DND-41 (cell line): ENCODE measurements around the gene SCART1.

Experiments used
- ATAC-seq: fragments of 200-7000 bp; cut with Tn5 transposase; 3 replicates; pipeline ENCODE4 v1.9.1; 2021; ENCODE audit warnings: low read depth; ENCODE audit not compliant: insufficient read depth
- DNase-seq: peaks from one replicate; pipeline ENCODE4 v3.0.0-alpha.2; 2020
- H2AFZ ChIP-seq: 2 replicates; pipeline ENCODE4 v1.6.0; 2012; ENCODE audit warnings: low read depth, low read length
- H3K27ac ChIP-seq: 2 replicates; pipeline ENCODE4 v1.5.1; 2012; ENCODE audit warnings: low read length, inconsistent platforms
- H3K27me3 ChIP-seq: fragments of 200-600 bp; sonication (generic); 2 replicates; pipeline ENCODE4 v1.6.0; 2012; ENCODE audit warnings: low read length, mild to moderate bottlenecking, inconsistent platforms; ENCODE audit not compliant: insufficient read depth, poor library complexity
- H3K36me3 ChIP-seq: 2 replicates; pipeline ENCODE4 v1.5.1; 2012; ENCODE audit warnings: low read length, inconsistent platforms; ENCODE audit not compliant: insufficient read depth
- H3K4me1 ChIP-seq: 2 replicates; pipeline ENCODE4 v1.5.1; 2012; ENCODE audit warnings: mild to moderate bottlenecking, low read length; ENCODE audit not compliant: insufficient read depth
- H3K4me2 ChIP-seq: 2 replicates; pipeline ENCODE4 v1.6.0; 2012; ENCODE audit warnings: mild to moderate bottlenecking, moderate library complexity, low read length, inconsistent platforms; ENCODE audit not compliant: insufficient read depth
- H3K4me3 ChIP-seq, 2 experiments: fragments of 200-600 bp in 1 of 2; shearing (Covaris generic) in 1 of 2; 2 replicates each; pipeline ENCODE4 v1.5.1; 2012 to 2016; ENCODE audit warnings: inconsistent platforms in 2 of 2, low read length in 2 of 2, mild to moderate bottlenecking in 2 of 2, low read depth in 1 of 2, moderate library complexity in 1 of 2
- H3K79me2 ChIP-seq: 2 replicates; pipeline ENCODE4 v1.6.0; 2012; ENCODE audit warnings: low read length, inconsistent platforms; ENCODE audit not compliant: insufficient read depth
- H3K9ac ChIP-seq: 2 replicates; pipeline ENCODE4 v1.6.0; 2012; ENCODE audit warnings: low read depth, mild to moderate bottlenecking, inconsistent platforms, low read length, moderate library complexity
- H3K9me3 ChIP-seq: 2 replicates; pipeline ENCODE4 v1.5.1; 2012; ENCODE audit warnings: low read length, moderate library complexity, mild to moderate bottlenecking, inconsistent platforms; ENCODE audit not compliant: insufficient read depth, severe bottlenecking
- H4K20me1 ChIP-seq: 2 replicates; pipeline ENCODE4 v1.6.0; 2012; ENCODE audit warnings: low read length; ENCODE audit not compliant: insufficient read depth
- EZH2 ChIP-seq: IDR thresholded peaks from 3 replicates; pipeline ENCODE4 v1.6.1; 2012; ENCODE audit warnings: borderline replicate concordance, low read depth, mild to moderate bottlenecking, moderate library complexity, low read length, inconsistent platforms; ENCODE audit not compliant: severe bottlenecking
- TF ChIP-seq, protein P1 (sequence below): IDR thresholded peaks from 2 replicates; pipeline ENCODE4 v1.5.1; 2012; ENCODE audit warnings: borderline replicate concordance, low read length, moderate library complexity, mild to moderate bottlenecking; ENCODE audit not compliant: poor library complexity, severe bottlenecking; ENCODE audit errors: extremely low read depth

SCART1 gene

GRCh38 chr10:133444342-133445267 lies 9.1 kb upstream of the SCART1 start:
- Histone ChIP-seq H4K20me1 (0 out of 2 replicates have a peak, but pooled peaks cover 5% of the 10 kb centered on the region), H3K27me3 (no peaks in the 10 kb centered on the region), H3K36me3 (peaks cover 11% of the 10 kb centered on the region), H3K4me2 (no peak overlapping the region), H3K79me2 (no peaks in the 10 kb centered on the region), H3K4me3 (no peak overlapping the region), H3K9me3 (peaks cover 49% of the 10 kb centered on the region), H3K9ac (no peak overlapping the region), H3K4me1 (no peaks in the 10 kb centered on the region), H2AFZ (no peak overlapping the region), H3K27ac (no peak overlapping the region)
- DNase-seq (no peak), ATAC-seq (no peak)
- TF ChIP-seq EZH2, result no peak
- TF ChIP-seq, protein P1, sequence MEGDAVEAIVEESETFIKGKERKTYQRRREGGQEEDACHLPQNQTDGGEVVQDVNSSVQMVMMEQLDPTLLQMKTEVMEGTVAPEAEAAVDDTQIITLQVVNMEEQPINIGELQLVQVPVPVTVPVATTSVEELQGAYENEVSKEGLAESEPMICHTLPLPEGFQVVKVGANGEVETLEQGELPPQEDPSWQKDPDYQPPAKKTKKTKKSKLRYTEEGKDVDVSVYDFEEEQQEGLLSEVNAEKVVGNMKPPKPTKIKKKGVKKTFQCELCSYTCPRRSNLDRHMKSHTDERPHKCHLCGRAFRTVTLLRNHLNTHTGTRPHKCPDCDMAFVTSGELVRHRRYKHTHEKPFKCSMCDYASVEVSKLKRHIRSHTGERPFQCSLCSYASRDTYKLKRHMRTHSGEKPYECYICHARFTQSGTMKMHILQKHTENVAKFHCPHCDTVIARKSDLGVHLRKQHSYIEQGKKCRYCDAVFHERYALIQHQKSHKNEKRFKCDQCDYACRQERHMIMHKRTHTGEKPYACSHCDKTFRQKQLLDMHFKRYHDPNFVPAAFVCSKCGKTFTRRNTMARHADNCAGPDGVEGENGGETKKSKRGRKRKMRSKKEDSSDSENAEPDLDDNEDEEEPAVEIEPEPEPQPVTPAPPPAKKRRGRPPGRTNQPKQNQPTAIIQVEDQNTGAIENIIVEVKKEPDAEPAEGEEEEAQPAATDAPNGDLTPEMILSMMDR, result no peak

DNA sequence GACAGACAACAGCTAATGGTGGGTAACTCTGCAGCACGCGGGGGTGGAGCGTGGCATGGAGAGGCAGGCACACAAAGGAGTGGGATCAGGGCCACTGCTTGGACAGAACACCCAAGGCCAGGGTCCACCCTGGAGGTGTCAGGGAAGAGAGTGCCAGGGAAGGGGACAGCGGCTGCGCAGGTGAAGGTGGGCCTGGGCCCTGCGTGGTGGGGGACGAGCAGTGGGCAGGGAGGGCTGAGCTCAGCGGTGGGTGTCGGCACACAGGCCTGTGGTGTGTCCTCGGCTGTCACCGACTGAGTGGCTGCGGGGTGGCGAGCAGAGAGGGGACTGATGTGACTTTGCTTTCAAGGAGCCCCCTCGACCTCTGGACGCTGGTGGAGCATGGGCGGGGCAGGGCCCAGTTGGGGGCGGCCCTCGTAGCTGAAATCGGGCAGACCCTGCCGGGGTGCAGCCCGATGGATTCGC lies 8.4 kb upstream of the SCART1 start:
- DNase-seq (no peak), ATAC-seq (no peak)
- no peak overlapping the region for H3K9ac ChIP-seq
- no peaks in the 10 kb centered on the region for H3K4me1 ChIP-seq
- H4K20me1 ChIP-seq, result 0 out of 2 replicates have a peak, but pooled peaks cover 5% of the 10 kb centered on the region
- no peak overlapping the region for H3K4me3 ChIP-seq
- no peaks in the 10 kb centered on the region for H3K27me3 ChIP-seq
- H3K9me3 ChIP-seq, result peaks cover 49% of the 10 kb centered on the region
- TF ChIP-seq EZH2, result no peak
- TF ChIP-seq, protein P1, result no peak
- H3K4me2 ChIP-seq, result no peak overlapping the region
- no peak overlapping the region for H2AFZ ChIP-seq
- no peaks in the 10 kb centered on the region for H3K79me2 ChIP-seq
- H3K27ac ChIP-seq, result no peak overlapping the region
- peaks cover 11% of the 10 kb centered on the region for H3K36me3 ChIP-seq

DNA sequence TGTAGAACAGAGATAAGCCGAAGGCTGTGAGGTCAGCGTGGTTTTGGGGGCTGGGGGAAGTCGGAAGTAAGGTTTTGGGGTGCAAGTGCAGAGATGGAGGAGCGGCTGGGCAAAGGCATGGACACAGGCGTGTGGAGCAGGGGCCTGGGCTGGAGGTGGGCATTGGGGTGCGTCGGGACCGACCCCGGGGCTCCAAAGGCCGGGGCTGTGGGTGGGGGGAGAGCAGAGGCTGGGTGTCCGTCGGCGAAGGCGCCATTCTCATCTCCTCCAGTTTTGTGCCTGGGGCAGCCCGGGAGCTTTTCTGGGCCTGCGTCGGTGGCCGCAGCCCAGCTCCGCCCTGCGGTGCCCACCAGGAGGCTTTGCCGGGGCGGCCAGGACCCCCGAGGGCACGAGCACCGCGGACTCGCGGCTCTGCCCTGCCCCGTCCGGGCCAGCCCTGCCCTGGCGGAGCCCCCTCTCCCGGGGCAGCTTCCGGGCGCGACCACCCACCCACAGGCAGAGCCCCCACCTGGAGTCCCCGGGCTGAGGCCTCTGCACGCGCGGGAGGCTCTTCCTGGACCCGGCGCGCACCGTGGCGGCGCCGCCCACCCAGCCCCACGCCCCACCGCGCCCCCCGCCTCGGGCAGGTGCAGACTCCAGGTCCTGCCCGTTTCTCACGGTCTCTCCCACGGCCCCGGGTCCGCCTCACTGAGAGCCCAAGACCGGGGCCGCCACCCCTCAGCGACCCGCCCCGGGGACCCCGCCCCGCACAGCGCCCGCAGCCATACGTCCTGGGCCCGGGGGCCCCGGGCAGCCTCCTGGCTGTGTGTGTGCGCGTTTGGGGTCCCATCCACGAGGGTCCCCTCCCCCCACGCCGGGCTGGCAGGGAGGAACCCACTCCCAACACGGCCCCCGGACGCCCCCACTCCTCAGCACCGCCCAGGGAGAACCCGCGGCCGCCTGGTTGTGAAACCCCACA lies 7.7 kb upstream of the SCART1 start:
- Histone ChIP-seq H2AFZ (no peak overlapping the region), H4K20me1 (0 out of 2 replicates have a peak, but pooled peaks cover 2% of the 10 kb centered on the region), H3K4me2 (no peak overlapping the region), H3K4me1 (no peaks in the 10 kb centered on the region), H3K4me3 (no peak overlapping the region), H3K27ac (no peak overlapping the region), H3K9me3 (peaks cover 49% of the 10 kb centered on the region), H3K27me3 (no peaks in the 10 kb centered on the region), H3K9ac (no peak overlapping the region), H3K36me3 (peaks cover 11% of the 10 kb centered on the region), H3K79me2 (no peaks in the 10 kb centered on the region)
- no peak for ATAC-seq
- no peak for DNase-seq
- TF ChIP-seq, protein P1, result no peak
